Psoas muscle (tissue), 8 donors: Measurements from ENCODE around the gene ABHD10. TPM values are rescaled to one million over a fixed set of nuclear protein-coding genes. Genes with fewer than 3 reads are reported as not detected.

Experiments used
- ATAC-seq, 4 donors: fragments of 200-7000 bp; cut with Tn5 transposase; one replicate each; pipeline ENCODE4 v1.9.1; 2020; ENCODE audit warnings: moderate library complexity in 3 of 4, mild to moderate bottlenecking in 2 of 4
- DNase-seq, 2 donors: peaks; one replicate each; pipeline ENCODE4 v3.0.0-alpha.2; 2020
- H3K27ac ChIP-seq: fragments of 200-600 bp; one replicate; pipeline ENCODE4 v1.8.0; 2022
- H3K27me3 ChIP-seq, 3 donors: fragments of 200-600 bp in 1 of 3; one replicate each; pipeline versions ENCODE4 v1.6.1 to v1.8.0; 2013 to 2022; ENCODE audit warnings: low read length in 2 of 3, mild to moderate bottlenecking in 2 of 3, moderate library complexity in 1 of 3; ENCODE audit not compliant: insufficient read depth in 3 of 3
- H3K36me3 ChIP-seq, 2 donors: fragments of 200-600 bp in 1 of 2; one replicate each; pipeline versions ENCODE4 v1.6.1 to v1.8.0; 2013 to 2022; ENCODE audit warnings: low read depth in 1 of 2, mild to moderate bottlenecking in 1 of 2, moderate library complexity in 1 of 2; ENCODE audit not compliant: insufficient read depth in 1 of 2
- H3K4me1 ChIP-seq: fragments of 200-600 bp; one replicate; pipeline ENCODE4 v1.8.0; 2022
- H3K4me3 ChIP-seq: fragments of 200-600 bp; one replicate; pipeline ENCODE4 v1.8.0; 2022; ENCODE audit warnings: mild to moderate bottlenecking
- H3K9me3 ChIP-seq: fragments of 200-600 bp; one replicate; pipeline ENCODE4 v1.8.0; 2022
- CTCF ChIP-seq: fragments of 200-600 bp; IDR thresholded peaks from one replicate; pipeline ENCODE4 v1.8.0; 2022; ENCODE audit warnings: antibody characterized with exemption
- WGBS, 3 donors: extraction: QIAGEN DNeasy Blood & Tissue Kit; methylation state at CpG; one replicate each; pipeline versions ENCODE4 v1.1.6 to v1.1.7; 2013; 5-methylcytosine and 5-hydroxymethylcytosine counted together
- intact Hi-C, 2 donors: fragments of 100-400 bp; cut with DNase I; formaldehyde crosslinking; loops; one replicate each; pipeline versions ENCODE4 v1.11.0 to v1.14.2; 2022
- polyA plus RNA-seq, 3 donors: library from polyadenylated mRNA; stranded (reverse); fragments of 200-250 nt; gene quantifications; one replicate each; pipeline ENCODE4 v1.2.3, GENCODE V29; 2013
- total RNA-seq, 4 donors: library from RNA; stranded (reverse); fragmentation: NEBNext Ultra II Directional in 2 of 4; extraction: Animal tissue kit (Norgen Biotek cat#: 25700) in 2 of 4; gene quantifications; one replicate each; pipeline versions ENCODE4 v1.2.1 to v1.2.4, GENCODE V29; 2021 to 2023
- donor health status: healthy with polysubstance abuse.
- donor health status: DM: no; HTN: no; CAD: no; lungs with moderate emphysema.
- donor health status: Bipolar disorder and iron deficiency.
- donor health status: healthy.
- donor health status: DM: yes; HTN: yes; CAD: no.
- donor health status: DM: no; HTN: no; CAD: no.
- donor health status: DM: no; HTN: no; CAD: no.
- donor health status: DM: yes; HTN: yes; CAD: no.

ABHD10 gene
- total and polyA plus RNA-seq, 7 donors = 6.1 to 17.1 (median 12.9) TPM

GRCh38 chr3:112002096-112002971 lies 23.5 kb downstream of the ABHD10 start:
- Histone ChIP-seq H3K9me3 (no peaks in the 10 kb centered on the region), H3K4me1 (no peaks in the 10 kb centered on the region), H3K36me3 (no peaks in the 10 kb centered on the region), H3K4me3 (no peak overlapping the region), H3K27me3 (peaks cover 0 to 16% (median 0%) of the 10 kb centered on the region in 3 donors), H3K27ac (no peak overlapping the region)
- ATAC-seq = no peak
- TF ChIP-seq CTCF = no peak
- intact Hi-C loops = no loop called here
- WGBS, 3 donors = 70 to 75% (median 74%) methylated on average over 8 of the region's 8 CpGs
- no peak for DNase-seq

GRCh38 chr3:112003321-112004080 lies 24.7 kb downstream of the ABHD10 start:
- no peaks in the 10 kb centered on the region for H3K9me3 ChIP-seq

GRCh38 chr3:112004187-112004586 lies 25.4 kb downstream of the ABHD10 start:
- 78 to 92% (median 89%) methylated on average over 2 of the region's 2 CpGs for WGBS, 3 donors
- Histone ChIP-seq H3K9me3 (no peaks in the 10 kb centered on the region), H3K27me3 (peaks cover 0 to 16% (median 0%) of the 10 kb centered on the region in 3 donors), H3K27ac (no peak overlapping the region), H3K36me3 (no peaks in the 10 kb centered on the region), H3K4me3 (no peak overlapping the region), H3K4me1 (no peaks in the 10 kb centered on the region)
- DNase-seq (no peak), ATAC-seq (no peak)
- TF ChIP-seq CTCF = no peak
- intact Hi-C loops = no loop called here

More at GRCh38 chr3:112003321-112004080, 24.7 kb downstream of the ABHD10 start:
- no peaks in the 10 kb centered on the region for H3K36me3 ChIP-seq
- DNase-seq (no peak), ATAC-seq (no peak)
- TF ChIP-seq CTCF = no peak
- intact Hi-C loops = no loop called here
- no peak overlapping the region for H3K4me3 ChIP-seq
- H3K27ac ChIP-seq = no peak overlapping the region
- H3K27me3 ChIP-seq = peaks cover 0 to 16% (median 0%) of the 10 kb centered on the region in 3 donors
- WGBS, 3 donors = 81 to 90% (median 86%) methylated on average over 4 of the region's 4 CpGs
- H3K4me1 ChIP-seq = no peaks in the 10 kb centered on the region

GRCh38 chr3:112004669-112005068 lies 25.8 kb downstream of the ABHD10 start:
- no peaks in the 10 kb centered on the region for H3K36me3 ChIP-seq
- ATAC-seq (no peak), DNase-seq (no peak)
- H3K27ac ChIP-seq = no peak overlapping the region
- H3K4me3 ChIP-seq = no peak overlapping the region
- TF ChIP-seq CTCF = no peak
- WGBS, 3 donors = 93 to 97% (median 94%) methylated on average over 2 of the region's 2 CpGs
- intact Hi-C loops = no loop called here
- peaks cover 0 to 16% (median 0%) of the 10 kb centered on the region in 3 donors for H3K27me3 ChIP-seq
- no peaks in the 10 kb centered on the region for H3K9me3 ChIP-seq
- no peaks in the 10 kb centered on the region for H3K4me1 ChIP-seq
